HCT116 (cell line): ENCODE measurements around the gene WWTR1. TPM values are rescaled to one million over a fixed set of nuclear protein-coding genes. Genes with fewer than 3 reads are reported as not detected.

ENCODE experiments used
- ATAC-seq: fragments of 200-7000 bp; cut with Tn5 transposase; 2 replicates; pipeline ENCODE4 v1.9.1; 2020; ENCODE audit warnings: mild to moderate bottlenecking, moderate library complexity
- BruUV-seq: library from RNA; stranded (reverse); fragments of 400-500 nt; replicated peaks from 2 replicates; lab custom pipeline; 2021; lab: Mats Ljungman, UMichigan
- CTCF ChIA-PET: fragments of 300-600 bp; sonication (Branson Sonifier 250); formaldehyde crosslinking; loops from one replicate; lab custom pipeline; 2021; ENCODE audit warnings: antibody characterized with exemption; lab: Charles Lee
- POLR2A ChIA-PET: fragments of 300-600, 350-600 bp; sonication (Branson Sonifier 250); formaldehyde crosslinking; loops from one replicate; lab custom pipeline; 2021; ENCODE audit warnings: antibody characterized with exemption; lab: Charles Lee
- RAD21 ChIA-PET, 2 experiments: fragments of 300-600 bp; sonication (Branson Sonifier 250); formaldehyde crosslinking; loops; one replicate each; lab custom pipeline; 2023; ENCODE audit warnings: low total read pairs in 2 of 2; ENCODE audit not compliant: uncharacterized antibody in 2 of 2, unreplicated experiment in 2 of 2, low non-redundant PET in 1 of 2; lab: Charles Lee
- DNase-seq: peaks from one replicate; pipeline ENCODE4 v3.0.0-alpha.2; 2010; ENCODE audit warnings: low read depth, low spot score
- H2AFZ ChIP-seq: fragments of 200-600 bp; shearing (Covaris generic), sonication (generic); 2 replicates; pipeline ENCODE4 v1.6.1; 2017; ENCODE audit warnings: low read depth, mixed run types, mixed read lengths, antibody characterized with exemption, low read length; ENCODE audit not compliant: poor library complexity, severe bottlenecking
- H3K27ac ChIP-seq: 2 replicates; pipeline ENCODE4 v1.5.1; 2012; ENCODE audit warnings: low read depth, low read length
- H3K27me3 ChIP-seq: fragments of 200-600 bp; sonication (generic); 2 replicates; pipeline ENCODE4 v1.6.1; 2016; ENCODE audit warnings: mixed run types, low read length, mixed read lengths; ENCODE audit not compliant: insufficient read depth
- H3K36me3 ChIP-seq, 2 experiments: fragments of 200-500 bp in 1 of 2; fragments of 200-600 bp in 1 of 2; sonication (Bioruptor generic) in 1 of 2; sonication (generic) in 1 of 2; 2 replicates each; pipeline versions ENCODE4 v1.5.1 to v1.6.1; 2014 to 2016; ENCODE audit warnings: low read length in 2 of 2, inconsistent platforms in 1 of 2, mixed read lengths in 1 of 2, mixed run types in 1 of 2; ENCODE audit not compliant: insufficient read depth in 2 of 2, control insufficient read depth in 1 of 2
- H3K4me1 ChIP-seq, 2 experiments: fragments of 200-600 bp in 1 of 2; sonication (generic) in 1 of 2; 2 replicates each; pipeline versions ENCODE4 v1.5.1 to v1.6.1; 2012 to 2017; ENCODE audit warnings: low read length in 2 of 2, inconsistent platforms in 1 of 2, mild to moderate bottlenecking in 1 of 2, mixed read lengths in 1 of 2, mixed run types in 1 of 2, moderate library complexity in 1 of 2; ENCODE audit not compliant: insufficient read depth in 2 of 2, control insufficient read depth in 1 of 2
- H3K4me2 ChIP-seq: fragments of 200-600 bp; sonication (generic); 2 replicates; pipeline ENCODE4 v1.6.1; 2017; ENCODE audit warnings: mixed run types, low read length, mixed read lengths
- H3K4me3 ChIP-seq, 2 experiments: fragments of 200-600 bp in 1 of 2; sonication (generic) in 1 of 2; replicated peaks in 1 of 2; 2 replicates each; pipeline ENCODE4 v1.5.1; 2011 to 2016; ENCODE audit warnings: low read length in 2 of 2, control low read depth in 1 of 2, low read depth in 1 of 2, mild to moderate bottlenecking in 1 of 2, mixed read lengths in 1 of 2, mixed run types in 1 of 2
- H3K79me2 ChIP-seq: fragments of 200-600 bp; sonication (generic); 2 replicates; pipeline ENCODE4 v1.6.1; 2017; ENCODE audit warnings: mild to moderate bottlenecking, mixed run types, low read length, moderate library complexity, mixed read lengths; ENCODE audit not compliant: insufficient read depth
- H3K9ac ChIP-seq: fragments of 200-600 bp; sonication (generic); 2 replicates; pipeline ENCODE4 v1.6.1; 2016; ENCODE audit warnings: low read length, mixed read lengths
- H3K9me2 ChIP-seq: fragments of 200-600 bp; sonication (generic), shearing (Covaris generic); 2 replicates; pipeline ENCODE4 v1.6.1; 2017; ENCODE audit warnings: mixed run types, mild to moderate bottlenecking, moderate library complexity; ENCODE audit not compliant: insufficient read depth
- H3K9me3 ChIP-seq, 2 experiments: fragments of 200-500 bp in 1 of 2; fragments of 200-600 bp in 1 of 2; sonication (Bioruptor generic) in 1 of 2; sonication (generic) in 1 of 2; 2 replicates each; pipeline ENCODE4 v1.6.1; 2014 to 2017; ENCODE audit warnings: low read length in 2 of 2, mixed read lengths in 2 of 2, inconsistent platforms in 1 of 2, low read depth in 1 of 2, mild to moderate bottlenecking in 1 of 2, mixed run types in 1 of 2, moderate library complexity in 1 of 2; ENCODE audit not compliant: control insufficient read depth in 1 of 2, insufficient read depth in 1 of 2
- H4K20me1 ChIP-seq: fragments of 200-600 bp; sonication (generic), shearing (Covaris generic); 2 replicates; pipeline ENCODE4 v1.6.1; 2017; ENCODE audit warnings: mixed run types, mild to moderate bottlenecking, moderate library complexity; ENCODE audit not compliant: insufficient read depth
- ATF3 ChIP-seq: IDR thresholded peaks from 2 replicates; pipeline ENCODE4 v1.6.1; 2012
- CBX3 ChIP-seq: IDR thresholded peaks from 2 replicates; pipeline ENCODE4 v1.6.1; 2012; ENCODE audit warnings: low read depth
- EGR1 ChIP-seq: IDR thresholded peaks from 2 replicates; pipeline ENCODE4 v1.6.1; 2012; ENCODE audit warnings: low read depth
- EZH2phosphoT487 ChIP-seq: fragments of 200-600 bp; IDR thresholded peaks from 2 replicates; pipeline ENCODE4 v1.6.1; 2018; ENCODE audit warnings: antibody characterized with exemption, borderline replicate concordance
- JUND ChIP-seq: IDR thresholded peaks from 2 replicates; pipeline ENCODE4 v1.6.1; 2012
- POLR2AphosphoS5 ChIP-seq: IDR thresholded peaks from 2 replicates; pipeline ENCODE4 v1.6.1; 2011; ENCODE audit warnings: mild to moderate bottlenecking, low read depth, low read length, moderate library complexity
- REST ChIP-seq: IDR thresholded peaks from 2 replicates; pipeline ENCODE4 v1.6.1; 2012; ENCODE audit warnings: low read depth
- SRF ChIP-seq: IDR thresholded peaks from 2 replicates; pipeline ENCODE4 v1.6.1; 2012; ENCODE audit warnings: low read depth
- YY1 ChIP-seq: IDR thresholded peaks from 2 replicates; pipeline ENCODE4 v1.6.1; 2011; ENCODE audit warnings: low read length, low read depth, moderate library complexity, mild to moderate bottlenecking; ENCODE audit not compliant: insufficient replicate concordance; ENCODE audit errors: extremely low read depth
- ZBTB33 ChIP-seq: IDR thresholded peaks from 2 replicates; pipeline ENCODE4 v1.6.1; 2011; ENCODE audit warnings: mild to moderate bottlenecking, low read length, moderate library complexity; ENCODE audit not compliant: insufficient replicate concordance; ENCODE audit errors: extremely low read depth
- ZFX ChIP-seq: fragments of 450-650 bp; IDR thresholded peaks from 2 replicates; pipeline ENCODE4 v1.6.1; 2017
- ZNF274 ChIP-seq: fragments of 200-500 bp; sonication (Bioruptor generic); IDR thresholded peaks from 2 replicates; pipeline ENCODE4 v1.6.1; 2014; ENCODE audit warnings: mild to moderate bottlenecking, low read depth, low read length, inconsistent platforms
- intact Hi-C: fragments of 100-400 bp; cut with micrococcal nuclease; formaldehyde crosslinking; loops from 2 replicates; pipeline ENCODE4 v1.10.0; 2022
- total RNA-seq: library from RNA; stranded (reverse); gene quantifications from one replicate; pipeline ENCODE4 v1.2.1, GENCODE V29; 2021; ENCODE audit not compliant: unreplicated experiment
- TF ChIP-seq, protein P1 (sequence below): IDR thresholded peaks from 2 replicates; pipeline ENCODE4 v1.6.1; 2012

Gene WWTR1
- total RNA-seq, 1 experiment from 2014 or later, result 46.9 TPM

DNA sequence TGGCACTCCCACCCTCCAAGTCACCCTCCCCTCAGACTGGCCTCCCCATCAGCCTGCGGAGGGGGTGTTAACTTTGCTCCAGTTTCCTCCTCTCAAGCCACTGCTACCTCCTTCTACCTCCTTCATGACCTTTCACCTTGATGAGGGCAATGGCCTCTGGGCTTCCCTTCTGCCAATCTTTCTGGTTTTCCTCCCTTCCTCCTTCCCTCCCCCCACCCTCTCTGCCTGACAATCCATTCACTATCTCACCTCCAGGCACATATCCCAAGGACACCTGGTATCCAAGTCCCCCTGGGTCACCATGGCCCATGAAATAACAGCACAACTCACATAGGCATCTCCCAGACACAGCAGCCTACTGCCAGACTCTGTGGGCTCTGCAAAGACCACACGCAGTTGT is 80.0 kb downstream of the WWTR1 start:
- Histone ChIP-seq H4K20me1 (no peaks in the 10 kb centered on the region), H3K9ac (peak overlapping the region; percentile 60), H3K9me2 (no peaks in the 10 kb centered on the region), H3K4me2 (peak overlapping the region; percentile 74), H3K79me2 (peaks cover 58% of the 10 kb centered on the region), H3K36me3 (no peaks in the 10 kb centered on the region), H3K4me1 (peaks cover 97 to 100% of the 10 kb centered on the region in 2 experiments), H3K27me3 (no peaks in the 10 kb centered on the region), H3K9me3 (no peaks in the 10 kb centered on the region), H3K27ac (peak overlapping the region; percentile 99), H3K4me3 (no peak overlapping the region), H2AFZ (no peak overlapping the region)
- ChIA-PET CTCF (interaction anchor here (1.3 kb wide), 1 partner anchor 10 kb away, joined by 4 read pairs; no protein-coding TSS in a partner anchor), RAD21 (no interaction called here), POLR2A (no interaction called here)
- TF ChIP-seq EGR1, result no peak
- TF ChIP-seq REST, result no peak
- no peak for TF ChIP-seq POLR2AphosphoS5
- no peak for TF ChIP-seq EZH2phosphoT487
- no peak for TF ChIP-seq CBX3
- TF ChIP-seq ZBTB33, result no peak
- no peak for TF ChIP-seq SRF
- TF ChIP-seq YY1, result no peak
- TF ChIP-seq JUND, result no peak
- no peak for TF ChIP-seq ATF3
- no peak for TF ChIP-seq ZNF274
- no peak for TF ChIP-seq ZFX
- TF ChIP-seq, protein P1, sequence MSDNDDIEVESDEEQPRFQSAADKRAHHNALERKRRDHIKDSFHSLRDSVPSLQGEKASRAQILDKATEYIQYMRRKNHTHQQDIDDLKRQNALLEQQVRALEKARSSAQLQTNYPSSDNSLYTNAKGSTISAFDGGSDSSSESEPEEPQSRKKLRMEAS, result no peak
- BruUV-seq, result no TSS peak
- intact Hi-C loops, result no loop called here
- ATAC-seq (no peak), DNase-seq (no peak)
